Muscle layer of colon (tissue), 2 donors: ENCODE measurements around the gene FNDC3B.

ENCODE experiments used
- H3K27ac ChIP-seq: one replicate; pipeline ENCODE4 v1.7.0; 2013; ENCODE audit warnings: low read depth, mild to moderate bottlenecking, low read length, moderate library complexity
- H3K27me3 ChIP-seq, 2 donors: one replicate each; pipeline ENCODE4 v1.7.0; 2013; ENCODE audit warnings: low read length in 2 of 2, mild to moderate bottlenecking in 2 of 2; ENCODE audit not compliant: insufficient read depth in 2 of 2, control insufficient read depth in 1 of 2
- H3K36me3 ChIP-seq: one replicate; pipeline ENCODE4 v1.7.0; 2013; ENCODE audit warnings: mild to moderate bottlenecking, low read length; ENCODE audit not compliant: insufficient read depth
- H3K4me1 ChIP-seq: one replicate; pipeline ENCODE4 v1.7.0; 2013; ENCODE audit warnings: mild to moderate bottlenecking, low read length; ENCODE audit not compliant: insufficient read depth
- H3K4me3 ChIP-seq, 2 donors: one replicate each; pipeline ENCODE4 v1.7.0; 2013; ENCODE audit warnings: low read length in 2 of 2, low read depth in 1 of 2, mild to moderate bottlenecking in 1 of 2, moderate library complexity in 1 of 2
- H3K9ac ChIP-seq: one replicate; pipeline ENCODE4 v1.7.0; 2013; ENCODE audit warnings: low read length
- H3K9me3 ChIP-seq: one replicate; pipeline ENCODE4 v1.7.0; 2013; ENCODE audit warnings: mild to moderate bottlenecking, low read length
- donor health status: abdominal sarcoma.
- donor health status: Adenocarcinoma of cecum.

Gene FNDC3B

GRCh38 chr3:172143739-172144497, 104.5 kb downstream of the FNDC3B start:
- Histone ChIP-seq H3K4me3 (no peak overlapping the region), H3K9ac (no peak overlapping the region), H3K27ac (no peak overlapping the region), H3K4me1 (peaks cover 40% of the 10 kb centered on the region), H3K36me3 (no peaks in the 10 kb centered on the region), H3K27me3 (no peaks in the 10 kb centered on the region), H3K9me3 (no peaks in the 10 kb centered on the region)

GRCh38 chr3:172144601-172145000, 105.2 kb downstream of the FNDC3B start:
- no peak overlapping the region for H3K27ac ChIP-seq
- no peaks in the 10 kb centered on the region for H3K27me3 ChIP-seq
- H3K4me3 ChIP-seq, result no peak overlapping the region
- no peak overlapping the region for H3K9ac ChIP-seq
- no peaks in the 10 kb centered on the region for H3K9me3 ChIP-seq
- no peaks in the 10 kb centered on the region for H3K36me3 ChIP-seq
- peaks cover 38% of the 10 kb centered on the region for H3K4me1 ChIP-seq

DNA sequence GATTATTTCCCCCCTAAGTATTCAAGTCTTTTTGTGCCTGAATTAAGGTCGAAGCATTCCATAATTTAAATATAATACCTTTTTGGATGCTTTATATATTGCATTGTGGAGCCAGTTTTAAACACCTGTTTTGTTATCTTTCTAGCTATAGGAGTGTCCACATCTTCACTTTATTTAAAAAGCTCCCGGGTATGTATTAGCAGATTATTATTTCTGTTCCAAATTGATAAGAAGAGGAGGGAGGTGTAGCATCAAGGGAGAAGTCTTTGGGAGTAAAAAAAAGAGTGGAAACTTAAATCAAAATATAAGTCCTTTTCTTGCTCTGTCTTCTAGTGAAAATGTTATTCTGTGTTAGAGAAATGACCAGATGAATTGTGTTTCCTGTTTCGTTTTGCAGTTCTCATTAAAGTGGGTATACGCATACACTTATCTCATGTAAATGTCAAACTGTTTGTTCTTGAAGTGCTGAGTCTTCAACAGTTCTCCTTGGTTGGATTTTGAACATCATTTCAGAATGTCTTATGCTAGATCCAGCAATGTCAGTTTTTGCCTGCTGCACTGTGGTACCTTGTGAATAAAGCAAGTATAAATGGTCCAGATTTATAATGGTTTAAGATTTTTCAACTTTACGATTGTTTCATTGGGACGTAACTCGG, 105.8 kb downstream of the FNDC3B start:
- H3K36me3 ChIP-seq, result no peaks in the 10 kb centered on the region

GRCh38 chr3:172146349-172146748, 107.0 kb downstream of the FNDC3B start:
- H3K9me3 ChIP-seq, result no peaks in the 10 kb centered on the region
- no peaks in the 10 kb centered on the region for H3K27me3 ChIP-seq
- no peak overlapping the region for H3K4me3 ChIP-seq
- no peak overlapping the region for H3K27ac ChIP-seq
- peaks cover 24% of the 10 kb centered on the region for H3K4me1 ChIP-seq
- H3K9ac ChIP-seq, result no peak overlapping the region
- H3K36me3 ChIP-seq, result no peaks in the 10 kb centered on the region

More for the DNA sequence above, 105.8 kb downstream of the FNDC3B start:
- H3K4me1 ChIP-seq, result peaks cover 32% of the 10 kb centered on the region
- no peak overlapping the region for H3K27ac ChIP-seq
- no peaks in the 10 kb centered on the region for H3K27me3 ChIP-seq
- H3K9ac ChIP-seq, result no peak overlapping the region
- no peak overlapping the region for H3K4me3 ChIP-seq
- no peaks in the 10 kb centered on the region for H3K9me3 ChIP-seq

- peaks cover 29% of the 10 kb centered on the region for H3K4me1 ChIP-seq
- H3K9ac ChIP-seq, result no peak overlapping the region
- H3K27me3 ChIP-seq, result no peaks in the 10 kb centered on the region
- no peak overlapping the region for H3K27ac ChIP-seq
- no peak overlapping the region for H3K4me3 ChIP-seq
- no peaks in the 10 kb centered on the region for H3K36me3 ChIP-seq
- H3K9me3 ChIP-seq, result no peaks in the 10 kb centered on the region
Observed at GRCh38 chr3:172147113-172147818, 107.9 kb downstream of the FNDC3B start.

DNA sequence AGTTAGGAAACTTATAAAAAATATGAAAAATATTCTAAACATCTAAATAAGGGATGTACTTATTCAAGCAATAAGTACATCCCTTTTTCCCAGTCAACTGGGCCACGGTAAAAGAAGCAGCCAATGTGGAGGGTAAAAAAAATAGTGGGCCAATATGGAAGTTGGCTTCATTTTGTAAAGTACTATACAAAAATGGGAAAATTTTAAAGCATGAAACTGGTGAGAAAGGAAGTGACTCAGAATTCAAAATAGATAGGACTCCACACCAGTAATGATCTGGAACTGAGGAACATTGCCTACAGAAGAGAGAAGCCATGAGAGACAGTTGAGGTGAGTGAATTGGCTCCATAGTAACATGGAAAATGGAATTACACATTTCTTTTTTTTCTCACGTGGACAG, 108.9 kb downstream of the FNDC3B start:
- Histone ChIP-seq H3K4me3 (no peak overlapping the region), H3K9ac (no peak overlapping the region), H3K4me1 (peaks cover 39% of the 10 kb centered on the region), H3K36me3 (no peaks in the 10 kb centered on the region), H3K9me3 (no peaks in the 10 kb centered on the region), H3K27me3 (no peaks in the 10 kb centered on the region), H3K27ac (no peak overlapping the region)

- Histone ChIP-seq H3K4me1 (peaks cover 46% of the 10 kb centered on the region), H3K36me3 (no peaks in the 10 kb centered on the region), H3K27me3 (no peaks in the 10 kb centered on the region), H3K27ac (no peak overlapping the region), H3K9ac (no peak overlapping the region), H3K9me3 (no peaks in the 10 kb centered on the region), H3K4me3 (no peak overlapping the region)
Observed at GRCh38 chr3:172148702-172149565, 109.6 kb downstream of the FNDC3B start.

DNA sequence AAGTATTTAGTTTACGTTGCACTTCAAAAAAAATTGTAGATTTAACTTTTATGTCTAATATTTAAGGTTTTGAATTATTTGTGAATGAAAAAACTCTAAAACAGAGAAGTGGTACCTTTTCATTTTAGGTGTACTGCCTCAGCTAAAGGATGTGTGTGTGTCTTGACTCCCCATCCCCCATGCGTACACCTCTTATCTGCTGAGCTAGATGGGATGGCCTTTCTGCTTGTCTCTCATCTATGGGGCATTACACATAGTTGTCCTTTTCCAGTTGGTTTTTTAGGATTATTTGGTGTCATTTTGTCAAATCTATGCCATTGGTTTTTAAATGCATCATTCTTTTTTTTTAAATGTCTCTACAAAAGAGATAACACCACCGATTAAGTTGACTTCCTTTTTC, 110.9 kb downstream of the FNDC3B start:
- no peak overlapping the region for H3K9ac ChIP-seq
- H3K36me3 ChIP-seq, result no peaks in the 10 kb centered on the region
- H3K9me3 ChIP-seq, result no peaks in the 10 kb centered on the region
- H3K4me3 ChIP-seq, result no peak overlapping the region
- H3K27me3 ChIP-seq, result no peaks in the 10 kb centered on the region
- peaks cover 50% of the 10 kb centered on the region for H3K4me1 ChIP-seq
- no peak overlapping the region for H3K27ac ChIP-seq

DNA sequence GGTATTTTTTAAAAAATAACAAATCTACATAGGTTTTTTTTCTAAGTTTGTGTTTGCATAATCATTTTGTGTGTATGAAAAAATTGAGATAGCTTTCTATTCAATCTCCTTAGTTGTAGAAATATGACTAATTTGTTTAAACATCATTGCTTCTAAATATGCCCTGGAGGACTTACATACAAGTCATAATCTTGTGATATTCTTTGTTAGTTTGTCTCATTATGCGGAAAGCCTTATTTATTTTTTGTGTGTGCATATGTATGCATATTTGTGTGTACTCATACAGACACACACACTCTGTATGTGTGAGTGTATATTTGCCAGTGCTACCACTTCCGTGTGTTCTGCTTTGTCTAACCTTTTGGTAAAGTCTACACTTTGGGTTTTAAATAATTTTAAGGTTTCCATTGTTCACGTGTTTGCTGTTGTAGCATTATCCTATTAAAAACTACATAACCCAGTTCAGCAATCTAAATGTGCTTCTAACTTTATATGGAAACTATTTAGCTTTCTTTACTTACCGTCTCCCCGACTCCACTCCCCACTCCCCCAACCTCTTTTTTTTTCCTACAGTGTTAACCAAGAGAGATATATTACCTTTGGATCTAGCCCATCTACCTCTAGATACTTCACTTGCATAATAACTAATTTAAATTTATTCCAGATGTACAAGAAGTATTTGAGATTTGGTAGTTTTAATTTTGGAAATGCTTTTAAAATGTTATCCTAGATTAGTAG, 111.7 kb downstream of the FNDC3B start:
- Histone ChIP-seq H3K4me1 (peaks cover 54% of the 10 kb centered on the region), H3K27ac (no peak overlapping the region), H3K27me3 (no peaks in the 10 kb centered on the region), H3K4me3 (no peak overlapping the region), H3K9me3 (no peaks in the 10 kb centered on the region), H3K36me3 (no peaks in the 10 kb centered on the region), H3K9ac (no peak overlapping the region)

DNA sequence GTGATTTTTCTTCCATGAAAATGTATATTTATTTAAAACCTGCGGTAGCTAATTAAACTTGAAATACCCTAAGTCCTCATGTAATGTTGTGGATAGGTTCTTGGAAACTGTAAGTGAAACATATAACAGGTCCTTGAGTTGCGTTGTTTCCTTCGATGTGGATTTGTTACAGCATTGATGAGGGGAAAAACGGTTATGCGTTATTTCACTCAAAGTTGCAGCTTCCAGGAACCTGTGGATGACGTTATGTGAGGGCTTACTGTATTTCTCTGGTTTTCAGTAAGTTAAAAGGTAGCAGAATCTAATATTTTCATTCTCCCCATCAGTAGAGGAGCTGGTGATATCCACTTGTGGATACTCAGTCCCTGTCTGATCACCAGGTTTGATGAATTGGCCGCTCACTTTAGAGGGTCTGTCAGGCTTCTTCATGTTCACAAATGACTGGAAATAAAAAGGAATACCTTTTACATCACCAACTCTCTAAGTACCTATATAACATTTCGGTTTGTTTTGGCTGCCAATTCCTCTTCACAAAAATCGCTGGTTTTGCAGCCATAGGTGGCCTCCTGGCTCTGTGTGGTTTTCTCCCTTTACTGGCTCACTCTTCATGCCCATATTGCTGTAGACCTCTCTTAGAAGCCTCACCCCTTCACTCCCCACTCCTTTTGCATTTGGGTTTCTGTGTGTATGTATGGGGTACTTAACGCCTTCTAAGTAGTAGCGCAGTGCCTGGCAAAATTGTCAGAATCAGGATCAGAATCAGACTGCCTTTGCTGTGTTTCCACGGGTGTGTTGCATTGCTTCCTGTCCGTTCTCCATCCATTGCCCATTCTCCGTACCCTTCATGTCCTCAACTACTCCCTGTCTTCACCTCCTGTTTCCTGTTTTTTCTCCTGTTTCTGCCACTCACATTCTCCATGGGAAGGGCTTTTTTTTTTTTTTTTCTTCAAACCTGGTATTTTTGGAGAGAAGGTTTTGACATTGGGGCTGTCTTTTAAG, 112.6 kb downstream of the FNDC3B start:
- Histone ChIP-seq H3K4me1 (peaks cover 46% of the 10 kb centered on the region), H3K9me3 (no peaks in the 10 kb centered on the region), H3K9ac (peak overlapping the region; percentile 47), H3K27ac (peak overlapping the region; percentile 74), H3K4me3 (no peak overlapping the region), H3K36me3 (no peaks in the 10 kb centered on the region), H3K27me3 (no peaks in the 10 kb centered on the region)
